HG03045 (cell line): ENCODE measurements around the gene DPF3.

Source experiments
- ATAC-seq: cut with Tn5 transposase; IDR thresholded peaks from one replicate; pipeline ENCODE4 v1.9.1; 2021; ENCODE audit warnings: mild to moderate bottlenecking, moderate library complexity; ENCODE audit not compliant: unreplicated experiment

DPF3 gene

DNA sequence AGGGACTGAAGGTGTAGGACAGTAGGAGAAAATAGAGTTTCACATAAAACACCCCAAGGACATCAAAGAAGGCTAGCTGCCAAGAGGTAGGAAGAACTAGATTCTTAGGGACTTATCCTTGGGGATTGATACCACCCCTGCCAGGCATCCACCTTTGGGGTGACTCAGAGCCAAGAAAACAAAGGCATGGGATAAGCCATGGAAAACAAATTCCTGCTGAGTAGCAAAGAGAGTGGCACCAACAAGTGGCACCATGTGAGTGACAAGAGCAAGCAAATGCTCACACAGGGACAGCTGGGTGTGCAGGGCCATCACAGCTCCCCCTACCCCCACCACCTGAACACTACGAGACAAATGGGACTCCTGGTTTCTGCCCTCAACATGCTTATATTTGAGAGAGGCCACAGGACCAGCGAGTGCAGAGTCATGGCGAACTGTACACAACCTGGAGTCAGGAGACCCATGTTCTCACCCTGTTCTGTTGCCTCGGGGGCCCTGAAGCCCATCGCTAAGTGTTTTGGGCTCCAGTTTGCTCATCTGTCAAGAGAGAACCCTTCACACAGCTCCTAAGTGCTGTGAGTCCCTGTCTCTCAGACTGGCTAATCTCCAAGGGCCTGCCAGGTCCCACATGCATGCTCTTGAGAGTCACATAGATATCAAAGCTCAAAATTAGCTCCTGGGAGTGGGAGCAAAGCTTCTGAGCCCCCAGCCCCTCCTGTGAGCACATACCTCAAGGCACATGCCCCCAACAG, 91.9 kb downstream of the DPF3 start:
- no peak for ATAC-seq

- ATAC-seq: no peak
These were observed 92.5 kb downstream of the DPF3 start for GRCh38 chr14:72801381-72801812.

DNA sequence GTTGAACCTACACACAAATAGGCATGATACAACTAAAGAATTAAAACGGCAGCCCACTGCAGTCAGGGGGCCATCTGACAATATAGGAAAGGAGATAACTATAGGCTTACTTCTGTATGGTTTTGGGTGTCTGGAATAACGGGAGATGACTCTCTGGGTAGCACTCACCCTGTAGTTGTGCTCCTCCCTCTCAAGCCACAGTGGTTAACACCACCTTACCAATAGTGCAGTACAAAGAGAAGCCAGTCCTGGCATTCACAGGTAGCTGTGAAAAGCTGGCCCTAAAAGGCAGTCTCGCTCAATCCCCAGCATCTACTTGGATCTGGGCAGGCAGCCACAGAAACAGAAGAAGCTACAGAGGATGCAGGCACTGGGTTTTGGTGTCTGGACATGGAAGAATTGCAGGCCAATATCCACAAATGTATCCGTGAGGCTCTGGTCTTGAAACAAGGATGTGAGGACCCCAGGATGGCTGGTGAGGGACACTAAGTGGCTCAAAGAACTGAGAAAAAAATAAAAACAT, 93.0 kb downstream of the DPF3 start:
- ATAC-seq: no peak

DNA sequence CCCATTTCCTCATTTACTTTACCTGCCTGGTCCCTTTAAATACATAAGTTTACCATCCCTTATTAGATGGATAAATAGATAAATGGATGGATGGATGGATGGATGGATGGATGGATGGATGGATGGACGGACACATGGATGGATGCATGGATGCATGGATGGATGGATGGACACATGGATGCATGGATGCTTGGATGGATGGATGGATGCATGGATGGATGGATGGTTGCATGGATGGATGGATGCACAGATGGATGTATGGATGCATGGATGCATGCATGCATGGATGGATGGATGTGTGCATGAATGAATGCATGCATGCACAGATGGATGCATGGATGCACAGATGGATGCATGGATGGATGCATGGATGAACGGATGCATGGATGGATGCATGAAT, 93.6 kb downstream of the DPF3 start:
- no peak for ATAC-seq

- ATAC-seq: no peak
These were observed 97.0 kb downstream of the DPF3 start for GRCh38 chr14:72796935-72797334.

DNA sequence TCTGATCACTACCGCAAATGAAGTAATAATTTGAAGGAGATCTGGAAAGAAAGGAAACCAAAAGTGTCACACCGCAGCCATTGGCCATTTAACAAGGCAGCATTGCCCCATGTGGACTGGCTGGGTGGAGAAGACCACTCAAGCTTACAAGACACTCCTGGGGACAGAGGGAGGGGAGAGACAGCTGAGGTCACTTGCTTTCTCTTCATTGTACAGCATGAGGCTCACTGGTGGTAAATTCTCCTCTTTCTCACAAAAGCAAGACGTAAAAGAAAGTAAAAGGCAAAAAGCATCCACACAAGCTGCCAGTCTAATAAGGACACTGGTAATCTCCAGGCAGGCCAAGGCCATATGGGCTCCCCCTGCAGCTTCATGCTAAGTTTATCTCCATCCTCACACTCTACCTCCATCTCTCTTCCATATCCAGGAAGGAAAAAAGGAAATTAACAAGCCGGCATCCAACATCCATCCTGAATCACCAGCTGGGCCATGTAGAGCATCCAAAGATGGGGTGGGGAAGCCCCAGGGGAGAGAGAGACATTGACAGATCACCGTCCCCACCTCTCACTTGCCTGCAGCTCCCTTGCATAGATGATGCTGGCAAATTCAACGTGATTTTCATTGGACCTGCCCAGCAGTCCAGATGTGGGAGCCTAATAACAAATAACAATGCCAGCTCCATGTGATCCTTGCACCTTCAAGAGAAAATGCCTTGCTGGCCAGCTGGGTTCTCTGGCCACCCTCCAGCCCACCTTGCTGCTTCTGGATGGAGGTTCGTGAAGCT, 100.6 kb downstream of the DPF3 start:
- ATAC-seq: no peak

DNA sequence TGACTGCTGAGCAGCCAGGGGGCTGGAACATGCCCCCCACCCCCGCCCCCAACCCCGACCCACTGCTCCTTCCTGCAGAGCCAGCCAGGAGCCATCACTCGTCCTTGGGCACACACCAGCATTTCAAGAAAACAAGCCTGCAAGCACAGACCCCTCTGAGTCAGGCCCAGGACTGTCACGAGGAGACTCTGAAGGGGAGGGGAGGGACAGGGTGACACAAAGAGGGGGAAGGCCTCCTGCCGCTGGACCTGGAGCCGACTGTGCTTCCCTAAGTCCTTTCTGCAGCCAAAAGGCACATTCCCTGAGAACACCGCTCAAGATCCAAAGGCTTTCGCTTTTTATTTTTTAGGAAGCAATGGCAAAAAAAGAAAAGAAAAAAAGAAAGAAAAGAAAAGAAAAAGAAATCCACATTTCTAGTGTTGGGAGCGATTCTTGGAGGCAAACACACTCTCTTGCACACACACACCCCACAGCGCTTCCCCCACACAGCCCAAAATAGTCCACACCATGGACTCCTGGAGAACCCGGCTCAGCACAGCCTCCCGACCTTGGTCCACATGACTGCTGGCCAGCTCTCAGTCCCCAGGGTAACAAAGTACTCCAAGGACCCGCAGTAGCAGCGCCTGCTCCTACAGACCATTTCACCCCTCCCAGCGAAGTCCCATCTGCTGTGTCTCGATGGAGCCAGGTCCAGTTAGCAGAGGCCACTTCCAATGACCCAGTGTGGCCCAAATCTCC, 101.7 kb downstream of the DPF3 start:
- no peak for ATAC-seq

- no peak for ATAC-seq
These were observed 102.9 kb downstream of the DPF3 start for GRCh38 chr14:72790887-72791566.

DNA sequence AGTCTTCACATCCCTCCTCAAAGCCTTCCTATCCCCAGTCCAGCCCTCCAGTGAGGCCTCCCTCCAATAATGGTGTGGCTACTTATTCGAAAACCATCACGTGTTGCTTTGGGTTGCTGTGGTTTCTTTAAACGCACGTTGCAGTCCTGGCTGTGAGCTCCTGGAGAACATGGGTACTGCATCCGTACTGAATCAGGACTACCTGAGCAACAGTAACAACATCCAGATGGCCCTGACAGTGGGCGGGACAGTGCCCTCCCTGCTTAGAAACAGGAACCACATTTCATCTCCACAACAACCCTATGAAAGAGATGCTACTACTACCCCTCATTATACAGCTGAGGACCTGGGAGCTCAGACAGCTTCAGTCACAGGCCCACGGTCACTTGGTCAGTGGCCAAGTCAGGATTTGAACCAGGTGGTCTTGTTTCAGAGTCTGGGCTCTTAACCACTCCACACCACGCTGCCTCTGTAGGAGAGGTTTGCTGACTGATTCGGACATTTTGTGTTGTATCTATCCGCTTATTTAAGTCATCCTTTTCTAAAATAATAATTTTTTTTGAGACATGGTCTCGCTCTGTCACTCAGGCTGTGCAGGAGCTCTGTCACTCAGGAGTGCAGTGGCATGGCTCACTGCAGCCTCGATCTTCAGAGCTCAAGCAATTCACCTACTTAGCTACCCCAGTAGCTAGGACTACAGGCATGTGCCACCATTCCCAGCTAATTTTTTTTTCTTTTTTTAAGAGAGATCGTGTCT, 104.8 kb downstream of the DPF3 start:
- ATAC-seq: no peak

DNA sequence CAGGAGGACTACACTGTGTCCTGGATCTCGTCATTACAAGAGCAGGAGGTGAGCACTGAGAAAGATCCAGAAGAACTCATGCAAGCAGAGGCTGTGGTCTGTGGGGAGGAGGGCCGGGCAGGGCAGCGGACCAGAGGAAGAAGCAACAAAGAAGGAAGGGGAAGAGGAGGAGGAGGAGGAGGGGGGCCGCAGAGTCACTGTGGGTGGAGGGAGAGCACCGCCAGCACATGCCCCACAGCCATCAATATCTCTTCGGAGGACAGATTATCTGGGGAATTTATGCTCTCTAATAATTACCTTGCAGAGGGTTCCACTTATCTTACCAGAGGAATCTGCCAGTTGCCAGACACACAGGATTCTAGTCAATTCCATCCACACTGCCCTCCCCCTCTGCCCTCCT, 105.6 kb downstream of the DPF3 start:
- ATAC-seq: no peak

DNA sequence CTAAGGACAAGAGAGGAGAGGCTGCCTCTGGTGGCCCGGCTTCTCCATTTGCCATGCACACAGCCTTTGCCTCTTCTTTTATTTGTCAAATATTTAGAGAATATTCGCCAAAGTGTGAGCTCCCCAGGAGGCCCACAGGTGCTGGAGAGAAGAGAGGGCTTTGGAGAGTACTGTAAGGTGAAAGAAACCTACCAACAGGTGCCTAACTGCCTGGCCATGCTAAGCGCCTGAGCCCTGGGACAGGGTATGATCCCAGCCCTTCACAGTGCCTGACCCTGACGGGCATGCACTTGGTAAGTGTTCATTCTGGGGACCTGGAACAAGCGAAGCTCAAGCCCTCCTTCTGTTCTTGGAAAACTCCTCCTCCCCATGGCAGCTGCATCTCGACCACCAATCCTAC, 106.1 kb downstream of the DPF3 start:
- ATAC-seq: no peak

DNA sequence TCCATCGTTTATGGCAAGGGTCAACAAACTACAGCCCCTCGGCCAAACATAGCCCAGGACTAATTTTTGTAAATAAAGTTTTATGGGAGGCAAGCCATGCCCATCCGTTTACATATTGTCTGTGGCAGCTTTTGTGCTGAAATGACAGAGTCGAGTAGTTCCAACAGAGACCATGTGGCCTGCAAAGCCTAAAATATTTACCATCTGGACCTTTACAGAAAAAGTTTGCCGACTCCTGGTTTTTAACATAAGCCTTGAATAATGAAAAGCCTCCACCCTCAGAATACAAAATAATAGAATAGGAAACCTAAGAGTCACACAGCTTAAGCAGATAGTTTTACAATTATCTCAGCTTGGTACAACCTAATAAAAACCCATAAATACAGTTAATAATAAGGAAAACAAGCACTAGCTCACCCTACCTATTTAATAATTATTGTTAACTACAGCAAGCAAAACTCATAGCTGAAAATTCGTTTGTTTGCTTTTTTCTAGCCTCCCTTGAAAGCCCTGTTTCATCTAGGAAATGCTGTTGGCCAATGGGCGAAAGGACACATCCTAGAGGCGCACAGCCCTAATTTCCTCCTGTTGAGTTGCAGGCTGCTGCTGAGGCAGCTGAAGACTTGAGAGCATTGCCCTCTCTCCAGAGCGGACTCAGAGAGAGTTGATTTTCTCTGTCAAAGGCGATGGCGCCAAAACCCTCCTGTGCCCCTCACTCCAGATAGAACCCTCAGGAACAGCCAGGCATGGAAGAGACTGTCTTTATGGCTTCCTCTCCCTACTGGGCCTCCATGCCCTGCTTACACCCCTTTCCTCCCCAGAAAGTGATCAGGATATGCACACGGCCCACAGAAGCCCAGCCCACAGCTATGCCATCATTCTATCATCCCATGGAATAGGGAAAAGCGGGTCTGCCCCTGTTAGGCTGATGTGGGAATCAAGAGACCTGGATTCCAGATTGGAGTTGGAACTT, 107.2 kb downstream of the DPF3 start:
- ATAC-seq: no peak

DNA sequence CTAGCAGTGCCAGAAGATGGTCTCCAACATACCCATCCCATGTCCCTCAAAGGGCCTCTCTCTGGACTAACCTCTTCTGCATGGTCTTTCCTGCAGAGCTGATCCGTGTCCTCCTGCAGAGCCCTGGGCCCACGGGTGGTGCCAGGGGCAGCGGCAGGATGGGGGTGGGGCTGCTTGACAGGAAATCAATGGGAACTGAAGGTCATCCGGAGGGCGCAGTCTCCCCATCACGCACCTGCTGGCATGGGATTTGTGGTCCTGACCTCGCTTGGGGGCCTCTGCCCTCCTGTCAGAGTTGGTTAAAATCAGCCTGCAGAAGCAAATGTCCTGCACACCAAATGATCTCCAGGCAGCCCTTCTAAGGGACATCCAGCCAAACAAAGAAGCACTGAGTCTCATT, 110.2 kb downstream of the DPF3 start:
- ATAC-seq: no peak

DNA sequence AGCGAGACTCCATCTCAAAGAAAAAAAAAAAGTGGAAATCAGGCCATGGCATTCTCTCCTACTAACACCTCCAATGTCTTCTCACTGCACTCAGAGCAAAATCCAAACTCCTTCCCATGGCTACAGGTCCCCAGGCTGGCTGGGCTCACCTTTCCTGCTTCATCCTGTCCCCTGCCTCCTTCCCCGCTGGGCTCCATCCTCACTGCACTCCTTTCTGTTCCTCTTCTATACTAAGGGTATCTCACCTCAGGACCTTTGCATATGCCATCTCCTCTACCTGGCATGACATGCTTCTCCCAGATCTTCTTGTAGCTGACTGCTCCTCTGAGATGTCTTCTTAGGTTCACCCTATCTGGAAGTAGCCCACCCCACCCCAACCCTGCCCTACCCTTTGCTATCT, 111.1 kb downstream of the DPF3 start:
- no peak for ATAC-seq

- ATAC-seq: no peak
These were observed 112.1 kb downstream of the DPF3 start for GRCh38 chr14:72781561-72782508.

- no peak for ATAC-seq
These were observed 113.2 kb downstream of the DPF3 start for GRCh38 chr14:72780751-72781150.

DNA sequence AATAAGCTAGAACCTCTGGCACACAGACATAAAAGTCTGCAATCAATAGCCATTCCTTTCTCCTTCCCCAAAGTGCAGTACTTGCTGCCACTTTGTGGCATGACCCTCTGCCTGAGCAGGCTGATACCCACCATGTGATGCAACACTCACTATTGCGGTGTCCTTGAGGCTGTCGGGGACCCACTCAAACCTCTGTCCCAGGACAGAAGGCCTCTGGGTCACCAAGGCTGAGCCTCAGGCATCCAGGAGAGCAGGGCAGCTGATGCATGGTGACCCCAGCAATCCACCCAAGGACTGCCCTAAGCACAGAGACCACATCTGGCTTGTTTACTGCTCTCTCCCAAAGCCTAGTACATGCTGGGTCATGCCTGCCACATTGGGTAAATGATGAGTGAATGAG, 114.2 kb downstream of the DPF3 start:
- no peak for ATAC-seq

- ATAC-seq: no peak
These were observed 116.3 kb downstream of the DPF3 start for GRCh38 chr14:72777636-72778035.
